ENCODE measurements around the gene JAKMIP2. TPM values are rescaled to one million over a fixed set of nuclear protein-coding genes. Genes with fewer than 3 reads are reported as not detected.

The JAKMIP2 gene
- polyA plus RNA-seq, 1 donor from 2014 or later, result 46.3 TPM

GRCh38 chr5:147796556-147797308 lies 14.2 kb upstream of the JAKMIP2 start:
- Histone ChIP-seq H2AFZ (ENCODE audit: low read depth, low read length) (no peak overlapping the region), H3K79me2 (replicated peaks; ENCODE audit: insufficient read depth, low read length) (no peaks in the 10 kb centered on the region), H3K27ac (ENCODE audit: low read length) (no peak overlapping the region), H4K20me1 (ENCODE audit: insufficient read depth) (no peaks in the 10 kb centered on the region), H3K27me3 (ENCODE audit: insufficient read depth, low read depth, low read length) (no peaks in the 10 kb centered on the region), H3F3A (ENCODE audit: insufficient read depth, low read length, poor library complexity, severe bottlenecking) (no peaks in the 10 kb centered on the region), H3K9ac (ENCODE audit: low read length) (no peak overlapping the region), H3K36me3 (ENCODE audit: insufficient read depth, low read length) (no peaks in the 10 kb centered on the region), H3K9me3 (ENCODE audit: low read length) (no peaks in the 10 kb centered on the region), H3K4me2 (ENCODE audit: low read length) (no peak overlapping the region), H3K9me2 (ENCODE audit: insufficient read depth, low read length) (no peaks in the 10 kb centered on the region), H3K4me3 (ENCODE audit: low read length) (no peak overlapping the region)
- TF ChIP-seq CTCF (IDR thresholded peaks at IDR 0.05; ENCODE audit: poor library complexity, severe bottlenecking) (no peak), TAF1 (IDR thresholded peaks at IDR 0.05; ENCODE audit: low read depth) (no peak), RAD21 (conservative IDR thresholded peaks at IDR 0.05) (no peak), POLR2AphosphoS5 (IDR thresholded peaks at IDR 0.05) (no peak), MXI1 (conservative IDR thresholded peaks at IDR 0.05; ENCODE audit: poor library complexity, severe bottlenecking) (no peak), EZH2 (IDR thresholded peaks at IDR 0.05; ENCODE audit: borderline replicate concordance, insufficient read depth, low read length, poor library complexity, severe bottlenecking) (no peak), EP300 (conservative IDR thresholded peaks at IDR 0.05; ENCODE audit: poor library complexity, severe bottlenecking) (no peak), SMC3 (conservative IDR thresholded peaks at IDR 0.05; ENCODE audit: poor library complexity) (no peak), REST (IDR thresholded peaks at IDR 0.05; ENCODE audit: borderline replicate concordance) (no peak)

- Histone ChIP-seq H2AFZ (ENCODE audit: low read depth, low read length) (no peak overlapping the region), H3K27ac (ENCODE audit: low read length) (no peak overlapping the region), H3K9me3 (ENCODE audit: low read length) (no peaks in the 10 kb centered on the region), H3K9ac (ENCODE audit: low read length) (no peak overlapping the region), H4K20me1 (ENCODE audit: insufficient read depth) (no peaks in the 10 kb centered on the region), H3K36me3 (ENCODE audit: insufficient read depth, low read length) (no peaks in the 10 kb centered on the region), H3K9me2 (ENCODE audit: insufficient read depth, low read length) (no peaks in the 10 kb centered on the region), H3K4me3 (ENCODE audit: low read length) (no peak overlapping the region), H3K79me2 (replicated peaks; ENCODE audit: insufficient read depth, low read length) (no peaks in the 10 kb centered on the region), H3K27me3 (ENCODE audit: insufficient read depth, low read depth, low read length) (no peaks in the 10 kb centered on the region), H3F3A (ENCODE audit: insufficient read depth, low read length, poor library complexity, severe bottlenecking) (no peaks in the 10 kb centered on the region), H3K4me2 (ENCODE audit: low read length) (no peak overlapping the region)
- no peak for TF ChIP-seq CTCF (IDR thresholded peaks at IDR 0.05; ENCODE audit: poor library complexity, severe bottlenecking)
- TF ChIP-seq POLR2AphosphoS5 (IDR thresholded peaks at IDR 0.05), result no peak
- no peak for TF ChIP-seq REST (IDR thresholded peaks at IDR 0.05; ENCODE audit: borderline replicate concordance)
- no peak for TF ChIP-seq EZH2 (IDR thresholded peaks at IDR 0.05; ENCODE audit: borderline replicate concordance, insufficient read depth, low read length, poor library complexity, severe bottlenecking)
- TF ChIP-seq RAD21 (conservative IDR thresholded peaks at IDR 0.05), result no peak
- TF ChIP-seq MXI1 (conservative IDR thresholded peaks at IDR 0.05; ENCODE audit: poor library complexity, severe bottlenecking), result no peak
- no peak for TF ChIP-seq EP300 (conservative IDR thresholded peaks at IDR 0.05; ENCODE audit: poor library complexity, severe bottlenecking)
- TF ChIP-seq TAF1 (IDR thresholded peaks at IDR 0.05; ENCODE audit: low read depth), result no peak
- TF ChIP-seq SMC3 (conservative IDR thresholded peaks at IDR 0.05; ENCODE audit: poor library complexity), result no peak
Measured at GRCh38 chr5:147791181-147791580, 8.7 kb upstream of the JAKMIP2 start.
